Keratinocyte (primary cell): ENCODE data around the gene SPINT3.

Source experiments
- CTCF ChIP-seq, 3 experiments: IDR thresholded peaks in 1 of 3; conservative IDR thresholded peaks in 1 of 3; optimal IDR thresholded peaks in 1 of 3; 2 replicates in 2 of 3; 3 replicates in 1 of 3; pipeline versions ENCODE3 to v1.5.1; 2011; ENCODE audit warnings: low read length in 3 of 3, mild to moderate bottlenecking in 3 of 3, moderate library complexity in 2 of 3, control low read depth in 1 of 3, inconsistent platforms in 1 of 3; ENCODE audit not compliant: insufficient read depth in 2 of 3; ENCODE audit errors: extremely low read depth in 1 of 3
- EZH2 ChIP-seq: IDR thresholded peaks from one replicate; pipeline ENCODE4 v1.6.1; 2012; ENCODE audit warnings: inconsistent platforms, mild to moderate bottlenecking, low read length, moderate library complexity

- TF ChIP-seq CTCF (optimal IDR thresholded peaks at IDR 0.05 in 1 of 3, IDR thresholded peaks at IDR 0.05 in 1 of 3, conservative IDR thresholded peaks at IDR 0.05 in 1 of 3; ENCODE audit: extremely low read depth in 1 of 3, insufficient read depth in 2 of 3, low read length in 3 of 3) (peak; percentile 30 to 44 (median 33)), EZH2 (no peak)
Measured at GRCh38 chr20:45545754-45546453, 30.5 kb upstream of the SPINT3 start.
